Suprapubic skin (tissue), 4 donors: Measurements from ENCODE around the gene C2orf92. TPM values are rescaled to one million over a fixed set of nuclear protein-coding genes. Genes with fewer than 3 reads are reported as not detected.

Experiments used
- DNase-seq, 2 donors: peaks; one replicate each; pipeline ENCODE4 v3.0.0-alpha.2; 2019; ENCODE audit warnings: low spot score in 2 of 2
- H3K27ac ChIP-seq: fragments of 200-600 bp; sonication (generic); one replicate; pipeline ENCODE4 v1.5.1; 2019
- H3K27me3 ChIP-seq: fragments of 200-600 bp; sonication (generic); one replicate; pipeline ENCODE4 v1.5.1; 2019
- H3K36me3 ChIP-seq: fragments of 200-600 bp; sonication (generic); one replicate; pipeline ENCODE4 v1.5.1; 2019
- H3K4me1 ChIP-seq: fragments of 200-600 bp; sonication (generic); one replicate; pipeline ENCODE4 v1.5.1; 2019
- H3K4me3 ChIP-seq: fragments of 200-600 bp; sonication (generic); one replicate; pipeline ENCODE4 v1.5.1; 2019; ENCODE audit warnings: mild to moderate bottlenecking
- H3K9me3 ChIP-seq: fragments of 200-600 bp; sonication (generic); one replicate; pipeline ENCODE4 v1.5.1; 2019
- EP300 ChIP-seq: sonication (generic); formaldehyde crosslinking; IDR thresholded peaks from one replicate; pipeline ENCODE4 v1.6.1; 2017; ENCODE audit warnings: antibody characterized with exemption
- POLR2A ChIP-seq, 2 donors: fragments of 450-650 bp; IDR thresholded peaks; one replicate each; pipeline ENCODE4 v1.6.1; 2017; ENCODE audit warnings: antibody characterized with exemption in 2 of 2, mild to moderate bottlenecking in 2 of 2, moderate library complexity in 2 of 2
- POLR2AphosphoS5 ChIP-seq, 3 donors: sonication (generic); formaldehyde crosslinking; IDR thresholded peaks; one replicate each; pipeline ENCODE4 v1.6.1; 2017; ENCODE audit warnings: antibody characterized with exemption in 3 of 3
- WGBS: methylation state at CpG from one replicate; pipeline ENCODE4 v1.1.5; 2018; 5-methylcytosine and 5-hydroxymethylcytosine counted together
- total RNA-seq, 4 donors: library from RNA; depleted of rRNA; stranded (reverse); fragments of >200 nt; gene quantifications; one replicate each; pipeline ENCODE4 v1.1.0, GENCODE V29; 2016
- TF ChIP-seq, protein P1 (sequence below), 2 donors: fragments of 200-600 bp in 1 of 2; fragments of 450-650 bp in 1 of 2; sonication (generic) in 1 of 2; IDR thresholded peaks; one replicate each; pipeline ENCODE4 v1.5.1; 2016 to 2019; ENCODE audit warnings: antibody characterized with exemption in 2 of 2, mild to moderate bottlenecking in 1 of 2, moderate library complexity in 1 of 2

The C2orf92 gene
- total RNA-seq, 4 donors from 2014 or later, result 4.5 to 45.7 (median 14.7) TPM

DNA sequence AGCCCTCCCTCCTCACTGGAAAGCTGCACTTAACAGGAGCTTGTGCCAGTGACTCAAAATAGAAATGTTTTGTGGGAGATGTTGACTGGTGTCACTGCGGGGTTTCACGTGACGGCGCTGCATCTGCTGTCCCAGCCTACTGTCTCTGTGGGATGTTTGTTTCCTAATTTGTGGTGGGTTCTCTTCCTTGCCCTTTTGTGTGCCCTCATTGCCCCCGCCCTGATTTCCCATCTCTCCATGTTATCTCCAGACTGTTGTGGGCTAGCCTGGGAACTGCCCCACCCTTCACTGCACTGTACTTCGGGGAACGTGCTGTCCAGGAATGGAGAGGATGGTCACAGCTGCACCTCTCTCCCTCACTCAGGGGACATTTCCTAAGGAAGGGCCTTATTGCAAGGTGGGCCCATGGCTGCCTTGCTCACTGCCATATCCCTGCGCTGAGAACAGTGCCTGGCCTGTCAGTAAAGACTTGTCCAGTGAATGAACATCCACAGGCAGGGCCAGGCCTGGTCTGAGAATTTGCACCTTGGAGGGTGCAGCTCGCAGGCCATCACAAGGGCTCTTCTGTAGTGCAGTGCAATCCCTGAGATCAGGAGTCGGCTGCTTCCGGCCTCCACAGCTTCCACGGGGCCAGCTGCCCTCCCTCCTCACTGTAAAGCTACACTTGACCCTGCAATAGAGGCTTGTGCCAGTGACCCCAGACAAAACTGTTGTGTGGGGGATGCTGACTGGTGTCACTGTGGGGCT, 61.9 kb downstream of the C2orf92 start:
- 85% methylated on average over 8 of the region's 12 CpGs for WGBS
- peak in 1 of 2 donors; percentile 67 for DNase-seq
- Histone ChIP-seq H3K36me3 (no peaks in the 10 kb centered on the region), H3K27me3 (no peaks in the 10 kb centered on the region), H3K4me1 (peaks cover 7% of the 10 kb centered on the region), H3K4me3 (no peak overlapping the region), H3K27ac (no peak overlapping the region), H3K9me3 (no peaks in the 10 kb centered on the region)
- TF ChIP-seq, protein P1, sequence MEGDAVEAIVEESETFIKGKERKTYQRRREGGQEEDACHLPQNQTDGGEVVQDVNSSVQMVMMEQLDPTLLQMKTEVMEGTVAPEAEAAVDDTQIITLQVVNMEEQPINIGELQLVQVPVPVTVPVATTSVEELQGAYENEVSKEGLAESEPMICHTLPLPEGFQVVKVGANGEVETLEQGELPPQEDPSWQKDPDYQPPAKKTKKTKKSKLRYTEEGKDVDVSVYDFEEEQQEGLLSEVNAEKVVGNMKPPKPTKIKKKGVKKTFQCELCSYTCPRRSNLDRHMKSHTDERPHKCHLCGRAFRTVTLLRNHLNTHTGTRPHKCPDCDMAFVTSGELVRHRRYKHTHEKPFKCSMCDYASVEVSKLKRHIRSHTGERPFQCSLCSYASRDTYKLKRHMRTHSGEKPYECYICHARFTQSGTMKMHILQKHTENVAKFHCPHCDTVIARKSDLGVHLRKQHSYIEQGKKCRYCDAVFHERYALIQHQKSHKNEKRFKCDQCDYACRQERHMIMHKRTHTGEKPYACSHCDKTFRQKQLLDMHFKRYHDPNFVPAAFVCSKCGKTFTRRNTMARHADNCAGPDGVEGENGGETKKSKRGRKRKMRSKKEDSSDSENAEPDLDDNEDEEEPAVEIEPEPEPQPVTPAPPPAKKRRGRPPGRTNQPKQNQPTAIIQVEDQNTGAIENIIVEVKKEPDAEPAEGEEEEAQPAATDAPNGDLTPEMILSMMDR (IDR thresholded peaks at IDR 0.05), result no peak
- no peak for TF ChIP-seq POLR2A (IDR thresholded peaks at IDR 0.05)
- no peak for TF ChIP-seq POLR2AphosphoS5 (IDR thresholded peaks at IDR 0.05)
- TF ChIP-seq EP300, result no peak

- Histone ChIP-seq H3K9me3 (no peaks in the 10 kb centered on the region), H3K4me1 (peaks cover 7% of the 10 kb centered on the region), H3K27ac (no peak overlapping the region), H3K27me3 (no peaks in the 10 kb centered on the region), H3K4me3 (no peak overlapping the region), H3K36me3 (no peaks in the 10 kb centered on the region)
- TF ChIP-seq POLR2A (IDR thresholded peaks at IDR 0.05), result no peak
- DNase-seq, result peak; percentile 53 to 75
- 40% methylated on average over 1 of the region's 28 CpGs for WGBS
Observed at GRCh38 chr2:97732436-97733340, 63.2 kb downstream of the C2orf92 start.

DNA sequence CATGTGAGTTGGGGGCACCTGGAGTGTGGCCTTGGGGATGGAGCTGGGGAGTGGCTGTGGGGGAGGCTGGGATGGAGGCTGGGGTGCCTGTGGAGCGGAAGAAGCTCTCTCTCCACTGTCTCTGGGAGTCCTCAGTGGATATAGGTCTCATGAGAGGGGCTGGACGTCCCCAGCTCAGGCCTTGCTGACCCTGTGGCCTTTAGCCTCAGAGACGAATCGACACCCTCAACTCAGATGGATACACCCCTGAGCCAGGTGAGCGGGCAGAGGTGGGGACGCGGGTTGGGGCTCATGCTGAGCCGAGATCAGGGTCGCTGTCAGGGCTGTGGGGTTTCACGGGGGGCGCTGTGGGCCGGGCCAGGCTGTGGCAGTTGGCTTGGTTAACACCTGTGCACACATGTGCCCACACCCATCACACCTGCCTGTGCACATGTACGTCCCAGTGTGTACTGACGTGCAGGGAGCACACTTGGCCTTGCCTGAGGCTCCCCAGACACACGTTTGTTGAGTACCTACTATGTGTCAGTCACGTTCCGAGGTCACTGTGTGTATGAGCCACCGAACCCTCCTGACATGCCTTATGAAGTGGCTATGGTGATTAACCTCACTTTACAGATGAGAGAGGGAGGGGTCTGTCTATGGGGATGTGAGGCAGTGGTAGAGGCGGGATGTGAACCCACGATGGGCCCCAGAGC, 64.0 kb downstream of the C2orf92 start:
- Histone ChIP-seq H3K36me3 (no peaks in the 10 kb centered on the region), H3K9me3 (no peaks in the 10 kb centered on the region), H3K27ac (no peak overlapping the region), H3K4me1 (peaks cover under 1% of the 10 kb centered on the region), H3K4me3 (no peak overlapping the region), H3K27me3 (no peaks in the 10 kb centered on the region)
- 83% methylated on average over 17 of the region's 20 CpGs for WGBS
- peak; percentile 48 to 74 for DNase-seq
- TF ChIP-seq, protein P1 (IDR thresholded peaks at IDR 0.05), result no peak
- TF ChIP-seq EP300, result no peak
- TF ChIP-seq POLR2A (IDR thresholded peaks at IDR 0.05), result no peak
- TF ChIP-seq POLR2AphosphoS5 (IDR thresholded peaks at IDR 0.05), result no peak

DNA sequence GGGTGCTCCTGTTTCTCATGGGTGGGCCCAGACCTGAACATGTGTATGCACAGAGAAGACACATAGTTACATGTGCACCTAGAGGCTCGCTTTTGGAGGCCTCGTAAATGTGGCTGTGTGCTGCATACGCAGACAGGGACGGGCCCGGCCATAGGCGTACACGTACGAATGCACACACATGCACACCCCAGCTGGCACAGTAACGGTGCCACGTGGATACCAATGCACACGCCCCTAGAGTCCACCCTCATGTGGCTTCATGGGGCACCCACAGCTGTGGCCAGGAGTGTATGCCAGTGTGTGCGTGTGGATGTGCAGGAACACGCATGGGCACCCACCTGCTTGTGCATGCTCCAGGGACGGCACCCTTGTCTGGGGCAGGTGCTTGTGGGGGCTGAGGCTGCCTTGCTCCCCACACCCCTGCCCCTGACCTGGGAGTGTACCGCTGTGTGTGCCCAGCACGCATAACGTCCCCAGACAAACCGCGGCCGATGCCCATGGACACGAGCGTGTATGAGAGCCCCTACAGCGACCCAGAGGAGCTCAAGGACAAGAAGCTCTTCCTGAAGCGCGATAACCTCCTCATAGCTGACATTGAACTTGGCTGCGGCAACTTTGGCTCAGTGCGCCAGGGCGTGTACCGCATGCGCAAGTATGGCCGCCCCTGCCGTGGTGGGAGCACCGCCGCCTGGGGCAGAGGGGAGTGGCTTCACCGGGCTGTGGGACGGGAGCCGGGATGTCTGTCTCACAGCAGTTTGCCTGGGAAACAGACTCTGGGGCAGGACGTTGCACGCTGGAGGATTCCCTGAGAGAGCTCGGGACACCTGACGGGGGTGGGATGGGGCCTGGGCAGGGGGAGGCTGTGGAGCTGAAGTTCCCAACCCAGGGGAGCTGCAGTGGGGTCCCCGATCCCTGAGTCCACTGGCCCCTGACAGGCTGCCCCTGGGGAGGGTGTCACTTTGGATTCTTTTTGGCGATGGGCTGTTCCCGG, 64.8 kb downstream of the C2orf92 start:
- Histone ChIP-seq H3K27ac (no peak overlapping the region), H3K36me3 (no peaks in the 10 kb centered on the region), H3K4me3 (no peak overlapping the region), H3K27me3 (no peaks in the 10 kb centered on the region), H3K4me1 (no peaks in the 10 kb centered on the region), H3K9me3 (no peaks in the 10 kb centered on the region)
- DNase-seq, result peak in 1 of 2 donors; percentile 78
- WGBS, result 78% methylated on average over 22 of the region's 44 CpGs
- TF ChIP-seq EP300, result no peak
- TF ChIP-seq, protein P1 (IDR thresholded peaks at IDR 0.05), result no peak
- no peak for TF ChIP-seq POLR2A (IDR thresholded peaks at IDR 0.05)
- TF ChIP-seq POLR2AphosphoS5 (IDR thresholded peaks at IDR 0.05), result no peak

- no peak overlapping the region for H3K27ac ChIP-seq
- no peaks in the 10 kb centered on the region for H3K36me3 ChIP-seq
- no peak for TF ChIP-seq EP300
- no peak for TF ChIP-seq POLR2AphosphoS5 (IDR thresholded peaks at IDR 0.05)
- TF ChIP-seq, protein P1 (IDR thresholded peaks at IDR 0.05), result no peak
- peak in 1 of 2 donors; percentile 77 for DNase-seq
- no peaks in the 10 kb centered on the region for H3K27me3 ChIP-seq
- 91% methylated on average over 14 of the region's 29 CpGs for WGBS
- H3K9me3 ChIP-seq, result no peaks in the 10 kb centered on the region
- no peaks in the 10 kb centered on the region for H3K4me1 ChIP-seq
- no peak overlapping the region for H3K4me3 ChIP-seq
Observed at GRCh38 chr2:97735161-97735561, 65.6 kb downstream of the C2orf92 start.
